Keratinocyte (primary cell): Measurements from ENCODE around the gene MAFF. TPM values are rescaled to one million over a fixed set of nuclear protein-coding genes. Genes with fewer than 3 reads are reported as not detected.

Source experiments
- DNase-seq: peaks from one replicate; pipeline ENCODE4 v3.0.0-alpha.2; 2011; ENCODE audit warnings: low read depth, missing footprints, low spot score
- FAIRE-seq: peaks from 2 replicates; lab custom pipeline; 2011; peaks lifted over from hg19 to GRCh38; lab: Jason Lieb, UNC
- H2AFZ ChIP-seq: 2 replicates; pipeline ENCODE4 v1.6.0; 2012; ENCODE audit warnings: low read length, control low read depth, inconsistent platforms; ENCODE audit not compliant: control insufficient read depth
- H3K27ac ChIP-seq: 2 replicates; pipeline ENCODE4 v1.5.1; 2011; ENCODE audit warnings: low read length; ENCODE audit not compliant: control insufficient read depth, insufficient read depth
- H3K27me3 ChIP-seq: 3 replicates; pipeline ENCODE4 v1.6.0; 2011; ENCODE audit warnings: low read length; ENCODE audit not compliant: control insufficient read depth, insufficient read depth; ENCODE audit errors: extremely low read depth
- H3K36me3 ChIP-seq, 2 experiments: 2 replicates in 1 of 2; 3 replicates in 1 of 2; pipeline ENCODE4 v1.5.1; 2011; ENCODE audit warnings: low read length in 2 of 2, mild to moderate bottlenecking in 1 of 2; ENCODE audit not compliant: control insufficient read depth in 2 of 2, insufficient read depth in 2 of 2; ENCODE audit errors: extremely low read depth in 1 of 2
- H3K4me1 ChIP-seq: 3 replicates; pipeline ENCODE4 v1.5.1; 2011; ENCODE audit warnings: low read length; ENCODE audit not compliant: control insufficient read depth, insufficient read depth; ENCODE audit errors: extremely low read depth
- H3K4me2 ChIP-seq: 3 replicates; pipeline ENCODE4 v1.6.0; 2011; ENCODE audit warnings: low read depth, low read length; ENCODE audit not compliant: control insufficient read depth, insufficient read depth; ENCODE audit errors: extremely low read depth
- H3K4me3 ChIP-seq, 3 experiments: fragments of 200-600 bp in 1 of 3; sonication (generic) in 1 of 3; 2 replicates in 2 of 3; 3 replicates in 1 of 3; pipeline ENCODE4 v1.5.1; 2011 to 2016; ENCODE audit warnings: low read length in 3 of 3, mild to moderate bottlenecking in 3 of 3, control low read depth in 2 of 3, inconsistent platforms in 1 of 3, low read depth in 1 of 3, mixed read lengths in 1 of 3, mixed run types in 1 of 3, moderate library complexity in 1 of 3; ENCODE audit not compliant: control insufficient read depth in 2 of 3, insufficient read depth in 2 of 3; ENCODE audit errors: extremely low read depth in 1 of 3
- H3K79me2 ChIP-seq: 2 replicates; pipeline ENCODE4 v1.6.0; 2012; ENCODE audit warnings: low read length; ENCODE audit not compliant: control insufficient read depth, insufficient read depth
- H3K9ac ChIP-seq: 3 replicates; pipeline ENCODE4 v1.6.0; 2011; ENCODE audit warnings: low read length; ENCODE audit not compliant: control insufficient read depth, insufficient read depth; ENCODE audit errors: extremely low read depth
- H3K9me1 ChIP-seq: 3 replicates; pipeline ENCODE4 v1.6.0; 2011; ENCODE audit warnings: low read length; ENCODE audit not compliant: control insufficient read depth, insufficient read depth; ENCODE audit errors: extremely low read depth
- H3K9me3 ChIP-seq: 2 replicates; pipeline ENCODE4 v1.5.1; 2012; ENCODE audit warnings: low read depth, low read length; ENCODE audit not compliant: control insufficient read depth
- H4K20me1 ChIP-seq: 3 replicates; pipeline ENCODE4 v1.6.0; 2011; ENCODE audit warnings: low read length; ENCODE audit not compliant: control insufficient read depth, insufficient read depth; ENCODE audit errors: extremely low read depth
- CTCF ChIP-seq, 3 experiments: IDR thresholded peaks in 1 of 3; conservative IDR thresholded peaks in 1 of 3; optimal IDR thresholded peaks in 1 of 3; 2 replicates in 2 of 3; 3 replicates in 1 of 3; pipeline versions ENCODE3 to v1.5.1; 2011; ENCODE audit warnings: low read length in 3 of 3, mild to moderate bottlenecking in 3 of 3, moderate library complexity in 2 of 3, control low read depth in 1 of 3, inconsistent platforms in 1 of 3; ENCODE audit not compliant: insufficient read depth in 2 of 3; ENCODE audit errors: extremely low read depth in 1 of 3
- EZH2 ChIP-seq: IDR thresholded peaks from one replicate; pipeline ENCODE4 v1.6.1; 2012; ENCODE audit warnings: inconsistent platforms, mild to moderate bottlenecking, low read length, moderate library complexity
- dilution Hi-C: fragments of 300-500 bp; cut with MboI; formaldehyde crosslinking; loops from one replicate; pipeline ENCODE4 v1.7.0; 2020; ENCODE audit warnings: low sequenced_read_pairs; ENCODE audit not compliant: extremely low pct_ligation_motif_present
- polyA plus RNA-seq, 5 experiments: library from polyadenylated mRNA; depleted of rRNA in 3 of 5; stranded (reverse) in 3 of 5; stranded (forward) in 1 of 5; unstranded in 1 of 5; fragments of >200 nt; gene quantifications; 1 replicate in 1 of 5; 2 replicates in 3 of 5; 3 replicates in 1 of 5; pipeline versions ENCODE4 v1.2.1 to v1.2.3, GENCODE V29; 2011 to 2012; ENCODE audit warnings: missing spikeins in 2 of 5, low read depth in 1 of 5, low replicate concordance in 1 of 5

The MAFF gene
- polyA plus RNA-seq, 1 donor (not counting 4 experiments of a cell fraction or from before 2014, with no cell fraction given): 10.5 TPM

DNA sequence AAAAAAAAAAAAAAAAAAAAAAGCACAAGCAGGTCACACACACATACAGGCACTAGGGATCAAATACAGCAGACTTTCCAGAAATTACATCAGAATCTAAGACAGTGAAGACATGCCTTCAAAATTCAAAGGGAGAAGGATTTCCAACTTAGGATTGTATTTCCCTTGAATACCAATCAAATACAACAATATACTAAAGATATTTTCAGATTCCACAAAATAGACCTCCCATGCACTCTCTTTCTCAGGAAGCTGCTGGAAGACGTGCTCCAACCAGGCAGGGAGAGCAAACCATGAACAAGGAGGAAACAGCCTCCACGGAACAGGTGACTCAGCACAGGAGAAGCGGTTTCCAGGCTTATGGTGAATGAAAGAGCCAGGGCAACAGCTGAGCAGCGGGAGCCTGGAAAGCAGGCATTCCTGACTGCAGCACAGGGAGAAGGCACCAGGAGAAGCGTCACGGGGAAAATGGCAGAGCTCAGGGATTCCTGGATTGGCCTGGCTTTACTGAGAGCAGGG is 39.0 kb downstream of the MAFF start:
- dilution Hi-C loops: no loop called here
- Histone ChIP-seq H3K4me3 (no peak overlapping the region), H3K9me3 (no peaks in the 10 kb centered on the region), H3K9ac (peak overlapping the region; percentile 70), H3K27me3 (no peaks in the 10 kb centered on the region), H3K79me2 (no peaks in the 10 kb centered on the region), H3K27ac (peak overlapping the region; percentile 89), H3K9me1 (no peaks in the 10 kb centered on the region), H4K20me1 (no peaks in the 10 kb centered on the region), H3K36me3 (peaks cover 9 to 20% of the 10 kb centered on the region in 2 experiments), H2AFZ (no peak overlapping the region), H3K4me1 (peaks cover 47% of the 10 kb centered on the region), H3K4me2 (peak overlapping the region; percentile 49)
- TF ChIP-seq EZH2: no peak
- DNase-seq: no peak
- FAIRE-seq: peak; percentile 97

GRCh38 chr22:38243007-38243765 is 41.4 kb downstream of the MAFF start:
- Histone ChIP-seq H3K4me3 (no peak overlapping the region), H3K27me3 (no peaks in the 10 kb centered on the region), H3K79me2 (peaks cover 2% of the 10 kb centered on the region), H3K9me3 (no peaks in the 10 kb centered on the region), H3K4me1 (peaks cover 47% of the 10 kb centered on the region), H3K4me2 (no peak overlapping the region), H3K36me3 (peaks cover 23 to 24% of the 10 kb centered on the region in 2 experiments), H3K9me1 (no peaks in the 10 kb centered on the region), H4K20me1 (peaks cover under 1% of the 10 kb centered on the region), H2AFZ (no peak overlapping the region), H3K9ac (peak overlapping the region; percentile 13), H3K27ac (no peak overlapping the region)
- no peak for DNase-seq
- TF ChIP-seq CTCF (optimal IDR thresholded peaks at IDR 0.05 in 1 of 3, IDR thresholded peaks at IDR 0.05 in 1 of 3, conservative IDR thresholded peaks at IDR 0.05 in 1 of 3; ENCODE audit: extremely low read depth in 1 of 3, insufficient read depth in 2 of 3, low read length in 3 of 3) (no peak), EZH2 (no peak)
- no peak for FAIRE-seq
- dilution Hi-C loops: no loop called here
